Urinary bladder (tissue), 4 donors: Measurements from ENCODE around the gene SENP3. TPM values are rescaled to one million over a fixed set of nuclear protein-coding genes. Genes with fewer than 3 reads are reported as not detected.
A peak's percentile ranks its signal among the peaks of the same experiment; 100 is the strongest.

Experiments used
- DNase-seq: peaks from one replicate; pipeline ENCODE4 v3.0.0-alpha.2; 2015; ENCODE audit errors: extremely low spot score
- H3K27ac ChIP-seq: one replicate; pipeline ENCODE4 v1.5.1; 2013; ENCODE audit warnings: low read depth, mild to moderate bottlenecking, moderate library complexity
- H3K36me3 ChIP-seq: one replicate; pipeline ENCODE4 v1.6.1; 2013; ENCODE audit warnings: mild to moderate bottlenecking, moderate library complexity; ENCODE audit not compliant: insufficient read depth
- H3K4me1 ChIP-seq: one replicate; pipeline ENCODE4 v1.6.1; 2013; ENCODE audit warnings: mild to moderate bottlenecking, moderate library complexity; ENCODE audit not compliant: insufficient read depth
- H3K4me3 ChIP-seq: one replicate; pipeline ENCODE4 v1.5.1; 2013; ENCODE audit warnings: low read depth, low read length
- WGBS: extraction: QIAGEN DNeasy Blood & Tissue Kit; methylation state at CpG from one replicate; pipeline ENCODE4 v1.1.7; 2013; 5-methylcytosine and 5-hydroxymethylcytosine counted together
- polyA plus RNA-seq: library from polyadenylated mRNA; stranded (reverse); fragments of 200-250 nt; gene quantifications from one replicate; pipeline ENCODE4 v1.2.3, GENCODE V29; 2013
- total RNA-seq: library from RNA; depleted of rRNA; stranded (reverse); fragments of >200 nt; gene quantifications from one replicate; pipeline ENCODE4 v1.2.3, GENCODE V29; 2014
- donor health status: healthy with polysubstance abuse.
- donor health status: healthy.

The SENP3 gene
- total and polyA plus RNA-seq, 2 donors, result 34.7 to 54.6 TPM

GRCh38 chr17:7575959-7576358 lies 14.2 kb downstream of the SENP3 start:
- WGBS, result 71% methylated on average over 7 of the region's 7 CpGs
- Histone ChIP-seq H3K36me3 (peaks cover 7% of the 10 kb centered on the region), H3K27ac (no peak overlapping the region), H3K4me1 (no peaks in the 10 kb centered on the region), H3K4me3 (no peak overlapping the region)
- no peak for DNase-seq

- Histone ChIP-seq H3K4me1 (no peaks in the 10 kb centered on the region), H3K27ac (no peak overlapping the region), H3K36me3 (peaks cover 7% of the 10 kb centered on the region), H3K4me3 (no peak overlapping the region)
- no peak for DNase-seq
- 83% methylated on average over 14 of the region's 14 CpGs for WGBS
Measured at GRCh38 chr17:7576432-7576937, 14.8 kb downstream of the SENP3 start.

DNA sequence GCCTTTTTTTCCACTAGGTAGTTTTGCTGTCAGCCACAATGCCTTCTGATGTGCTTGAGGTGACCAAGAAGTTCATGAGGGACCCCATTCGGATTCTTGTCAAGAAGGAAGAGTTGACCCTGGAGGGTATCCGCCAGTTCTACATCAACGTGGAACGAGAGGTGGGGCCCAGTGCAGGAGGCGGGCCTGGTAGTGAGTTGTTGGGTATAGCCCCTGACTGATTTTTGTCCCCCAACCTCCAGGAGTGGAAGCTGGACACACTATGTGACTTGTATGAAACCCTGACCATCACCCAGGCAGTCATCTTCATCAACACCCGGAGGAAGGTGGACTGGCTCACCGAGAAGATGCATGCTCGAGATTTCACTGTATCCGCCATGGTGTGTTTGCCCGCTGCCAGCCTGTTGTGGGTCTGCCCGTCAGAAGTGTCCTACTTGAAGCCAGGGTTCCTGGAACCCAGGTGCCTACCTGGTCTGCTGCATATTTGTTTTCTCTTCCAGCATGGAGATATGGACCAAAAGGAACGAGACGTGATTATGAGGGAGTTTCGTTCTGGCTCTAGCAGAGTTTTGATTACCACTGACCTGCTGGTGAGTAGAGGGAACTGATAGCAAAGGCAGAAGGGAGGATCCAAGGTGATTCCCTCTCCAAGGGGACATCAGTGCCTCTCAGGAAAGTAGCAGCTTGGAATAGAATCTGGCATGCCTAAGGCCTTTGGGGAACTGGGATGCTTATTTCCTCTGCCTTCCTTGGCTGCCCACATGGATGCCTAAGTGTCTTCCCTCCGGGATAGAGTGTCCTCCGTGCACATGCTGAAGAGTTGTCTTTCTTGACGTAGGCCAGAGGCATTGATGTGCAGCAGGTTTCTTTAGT lies 15.8 kb downstream of the SENP3 start:
- WGBS, result 78% methylated on average over 17 of the region's 17 CpGs
- Histone ChIP-seq H3K27ac (no peak overlapping the region), H3K4me1 (no peaks in the 10 kb centered on the region), H3K4me3 (no peak overlapping the region), H3K36me3 (peaks cover 7% of the 10 kb centered on the region)
- DNase-seq, result no peak

DNA sequence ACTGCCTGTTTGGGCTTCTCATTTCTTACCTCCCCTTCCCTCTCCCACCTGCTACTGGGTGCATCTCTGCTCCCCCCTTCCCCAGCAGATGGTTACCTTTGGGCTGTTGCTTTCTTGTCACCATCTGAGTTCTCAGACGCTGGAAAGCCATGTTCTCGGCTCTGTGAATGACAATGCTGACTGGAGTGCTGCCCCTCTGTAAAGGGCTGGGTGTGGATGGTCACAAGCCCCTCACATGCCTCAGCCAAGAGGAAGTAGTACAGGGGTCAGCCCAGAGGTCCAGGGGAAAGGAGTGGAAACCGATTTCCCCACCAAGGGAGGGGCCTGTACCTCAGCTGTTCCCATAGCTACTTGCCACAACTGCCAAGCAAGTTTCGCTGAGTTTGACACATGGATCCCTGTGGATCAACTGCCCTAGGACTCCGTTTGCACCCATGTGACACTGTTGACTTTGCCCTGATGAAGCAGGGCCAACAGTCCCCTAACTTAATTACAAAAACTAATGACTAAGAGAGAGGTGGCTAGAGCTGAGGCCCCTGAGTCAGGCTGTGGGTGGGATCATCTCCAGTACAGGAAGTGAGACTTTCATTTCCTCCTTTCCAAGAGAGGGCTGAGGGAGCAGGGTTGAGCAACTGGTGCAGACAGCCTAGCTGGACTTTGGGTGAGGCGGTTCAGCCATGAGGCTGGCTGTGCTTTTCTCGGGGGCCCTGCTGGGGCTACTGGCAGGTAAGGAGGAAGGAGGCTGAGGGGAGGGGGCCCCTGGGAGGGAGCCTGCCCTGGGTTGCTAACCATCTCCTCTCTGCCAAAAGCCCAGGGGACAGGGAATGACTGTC lies 17.5 kb downstream of the SENP3 start, which contains the start of gene CD68:
TSS of gene CD68 (plus strand) at position 638 of the 833 bp plus-strand sequence. CDS start at position 678, 40 bp downstream.
- H3K4me1 ChIP-seq, result no peaks in the 10 kb centered on the region
- WGBS, result 17% methylated on average over 7 of the region's 7 CpGs

GRCh38 chr17:7579834-7580603 lies 18.3 kb downstream of the SENP3 start:
- no peak for DNase-seq
- H3K4me1 ChIP-seq, result no peaks in the 10 kb centered on the region
- WGBS, result 64% methylated on average over 12 of the region's 12 CpGs
- peak overlapping the region; percentile 91 for H3K27ac ChIP-seq
- H3K4me3 ChIP-seq, result no peak overlapping the region
- H3K36me3 ChIP-seq, result peaks cover 5% of the 10 kb centered on the region

More for the DNA sequence above, 17.5 kb downstream of the SENP3 start, which contains the start of gene CD68:
- Histone ChIP-seq H3K36me3 (peaks cover 7% of the 10 kb centered on the region), H3K27ac (peak within 1 kb of the TSS; percentile 91), H3K4me3 (no peak within 1 kb of the TSS)
- no peak for DNase-seq

GRCh38 chr17:7580604-7581575 lies 19.2 kb downstream of the SENP3 start:
- H3K4me3 ChIP-seq, result no peak overlapping the region
- peaks cover 5% of the 10 kb centered on the region for H3K36me3 ChIP-seq
- DNase-seq, result no peak
- H3K4me1 ChIP-seq, result no peaks in the 10 kb centered on the region
- 80% methylated on average over 23 of the region's 23 CpGs for WGBS
- peak overlapping the region; percentile 0 for H3K27ac ChIP-seq

DNA sequence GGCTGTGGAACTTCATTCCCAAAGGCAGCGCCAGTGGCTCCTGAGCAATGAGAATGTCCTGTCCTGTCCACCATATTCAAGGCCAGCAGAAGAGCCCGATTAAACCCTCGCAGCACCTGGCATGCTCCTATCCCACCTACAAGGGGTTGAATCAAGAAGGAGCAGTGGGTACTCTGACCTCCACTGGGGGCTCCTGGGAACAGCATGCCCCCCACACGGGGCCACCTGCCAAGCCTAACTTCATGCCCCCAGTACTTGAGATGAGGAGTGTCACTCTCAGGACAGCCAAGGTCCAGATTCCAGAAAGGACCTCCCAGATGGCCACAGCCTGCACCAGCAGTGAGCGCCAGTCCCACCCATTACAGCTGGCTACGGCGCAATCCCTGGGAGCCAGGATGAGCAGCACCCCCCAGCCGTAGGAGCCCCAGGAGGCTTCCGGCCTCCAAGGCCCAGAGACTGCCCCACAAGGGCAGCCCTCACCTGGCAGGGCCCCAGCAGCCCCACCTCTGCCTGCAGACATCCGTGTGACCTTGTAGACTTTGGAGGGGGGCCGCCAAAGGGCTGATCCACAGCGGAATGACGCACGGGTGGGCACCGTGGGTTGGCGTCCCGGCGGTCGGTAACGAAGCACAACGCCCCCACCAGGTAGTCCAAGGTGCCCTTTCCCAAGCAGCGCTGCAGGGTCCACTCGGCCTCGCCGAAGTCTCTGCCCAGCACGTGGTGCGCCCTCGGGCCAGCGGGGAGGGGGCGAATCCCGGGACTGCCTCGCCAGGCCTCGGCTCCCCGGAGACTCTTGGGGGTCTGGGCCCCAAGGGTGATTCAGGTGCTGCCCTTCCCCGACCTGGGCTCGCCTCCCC lies 20.9 kb downstream of the SENP3 start:
- H3K36me3 ChIP-seq, result peaks cover 5% of the 10 kb centered on the region
- WGBS, result 85% methylated on average over 36 of the region's 36 CpGs
- H3K4me1 ChIP-seq, result no peaks in the 10 kb centered on the region
- peak overlapping the region; percentile 33 for H3K4me3 ChIP-seq
- DNase-seq, result no peak
- peak overlapping the region; percentile 92 for H3K27ac ChIP-seq

- 13% methylated on average over 69 of the region's 69 CpGs for WGBS
- Histone ChIP-seq H3K27ac (peak within 1 kb of the TSS; percentile 92), H3K36me3 (no peaks in the 10 kb centered on the region), H3K4me3 (peak within 1 kb of the TSS; percentile 33), H3K4me1 (no peaks in the 10 kb centered on the region)
- DNase-seq, result peak; percentile 98
Measured at GRCh38 chr17:7583253-7584109, 21.8 kb downstream of the SENP3 start, which contains the start of gene MPDU1. Gene MPDU1, plus strand, starts transcription at chr17:7583852. Its CDS starts 11 bp downstream, at chr17:7583863.

GRCh38 chr17:7586673-7587419 lies 25.1 kb downstream of the SENP3 start:
- Histone ChIP-seq H3K4me3 (no peak overlapping the region), H3K27ac (no peak overlapping the region), H3K36me3 (no peaks in the 10 kb centered on the region), H3K4me1 (no peaks in the 10 kb centered on the region)
- DNase-seq, result no peak
- WGBS, result 76% methylated on average over 9 of the region's 9 CpGs

GRCh38 chr17:7587420-7588151 lies 25.9 kb downstream of the SENP3 start:
- Histone ChIP-seq H3K4me1 (no peaks in the 10 kb centered on the region), H3K27ac (no peak overlapping the region), H3K36me3 (peaks cover 5% of the 10 kb centered on the region), H3K4me3 (no peak overlapping the region)
- 61% methylated on average over 12 of the region's 12 CpGs for WGBS
- no peak for DNase-seq
